ENCODE data around the gene KIF1C.

Gene KIF1C

DNA sequence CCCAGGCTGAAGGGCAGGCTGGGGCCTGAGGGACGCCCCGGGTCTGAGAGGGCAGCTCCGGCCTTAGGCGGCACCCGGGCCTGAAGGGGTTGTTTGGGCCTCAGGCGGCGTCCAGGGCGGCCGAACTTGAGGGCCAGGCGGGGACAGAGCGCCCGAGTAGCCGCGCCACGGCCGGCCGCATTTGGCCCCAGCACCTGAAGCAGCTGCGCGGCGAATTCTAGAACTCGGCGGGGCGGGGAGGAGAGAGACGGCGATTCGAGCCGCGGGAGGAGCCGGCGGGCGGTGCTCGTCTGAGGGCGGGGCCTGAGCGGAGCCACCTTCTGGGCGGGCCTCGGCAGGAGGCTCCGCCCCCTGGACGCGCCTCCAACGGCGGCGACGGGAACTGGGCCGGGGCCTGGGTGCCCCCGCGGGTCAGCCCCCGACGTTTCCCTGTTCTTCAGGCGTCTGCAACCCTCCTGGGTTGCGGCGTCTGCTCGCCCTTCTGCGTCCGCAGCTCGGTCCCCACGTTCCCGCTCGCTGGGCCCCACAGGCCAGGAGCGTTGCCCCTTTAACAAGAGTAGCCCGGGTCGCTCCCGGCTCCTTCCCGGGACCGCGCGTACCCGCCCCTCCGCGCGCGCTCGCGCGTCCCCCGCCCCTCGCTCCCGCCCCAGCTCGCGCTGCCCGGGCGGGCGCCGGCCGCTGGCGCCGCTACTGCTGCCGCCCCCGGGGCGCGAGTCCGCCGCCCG lies at the start of gene KIF1C, which contains the start of gene INCA1:
KIF1C (plus strand) TSS at position 649 of the 725 bp plus-strand sequence. CDS start 2,297 bp downstream, outside the sequence.
INCA1 (minus strand) TSS at position 221 of the 725 bp plus-strand sequence. CDS start 3,085 bp downstream, outside the sequence.
- peaks cover 14% of the 10 kb centered on the region for H3K36me3 Mint-ChIP-seq
- H3K4me1 Mint-ChIP-seq: peaks cover 22% of the 10 kb centered on the region
- ATAC-seq (ENCODE audit: low read depth): peak; percentile 88
- peak within 1 kb of the TSS; percentile 89 for H3K4me3 Mint-ChIP-seq
- no peaks in the 10 kb centered on the region for H3K27me3 Mint-ChIP-seq
- H3K9me3 Mint-ChIP-seq: no peaks in the 10 kb centered on the region
- DNase-seq (ENCODE audit: low spot score in 2 of 2): peak; percentile 94
- peak within 1 kb of the TSS; percentile 81 for H3K27ac Mint-ChIP-seq

DNA sequence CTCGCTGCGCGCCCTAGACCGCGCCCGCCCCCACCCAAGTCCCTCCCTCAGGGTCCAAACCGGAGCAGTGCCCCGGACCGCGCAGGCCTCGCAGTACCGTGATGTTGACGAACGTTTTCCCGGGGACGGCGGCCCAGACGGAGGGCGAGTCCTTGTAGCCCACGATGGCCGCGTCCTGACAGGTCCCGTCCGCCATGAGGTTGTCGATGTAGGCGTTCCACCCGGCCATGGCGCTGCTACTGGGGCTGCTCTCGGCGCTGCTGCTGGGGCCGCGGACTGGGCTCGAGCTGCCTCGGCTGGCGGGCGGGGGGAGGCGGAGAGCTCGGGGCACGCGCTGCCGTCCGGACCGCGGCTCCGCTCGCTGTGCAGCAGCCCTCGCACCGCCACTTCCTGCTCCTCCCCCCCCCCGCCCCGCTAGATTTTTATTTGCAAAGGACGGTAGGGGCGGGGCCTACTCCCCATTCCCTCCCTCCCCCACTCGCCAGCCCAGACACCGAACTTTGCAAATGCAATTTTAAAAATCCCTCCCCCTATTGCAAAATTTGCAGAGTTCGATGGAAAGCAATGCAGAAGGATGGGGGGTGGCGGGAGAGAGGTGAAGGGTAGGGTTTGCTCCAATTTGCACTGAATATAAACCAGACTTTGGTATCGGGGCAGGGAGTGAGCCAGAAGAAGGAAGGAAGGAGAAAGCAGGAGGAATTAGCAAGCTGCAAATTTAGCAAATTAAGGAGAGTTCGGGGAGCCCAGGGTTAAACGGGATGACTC lies 49.4 kb upstream of the KIF1C start, which contains the start of gene PFN1:
PFN1 (minus strand) TSS at position 365 of the 765 bp plus-strand sequence; CDS start at position 229, 136 bp downstream.
- Mint-ChIP-seq H3K4me3 (peak within 1 kb of the TSS; percentile 99), H3K36me3 (peaks cover 19% of the 10 kb centered on the region), H3K4me1 (peaks cover 45% of the 10 kb centered on the region), H3K9me3 (no peaks in the 10 kb centered on the region), H3K27me3 (no peaks in the 10 kb centered on the region), H3K27ac (peak within 1 kb of the TSS; percentile 97)
- DNase-seq (ENCODE audit: low spot score in 2 of 2): peak; percentile 66 to 87
- peak; percentile 49 for ATAC-seq (ENCODE audit: low read depth)

DNA sequence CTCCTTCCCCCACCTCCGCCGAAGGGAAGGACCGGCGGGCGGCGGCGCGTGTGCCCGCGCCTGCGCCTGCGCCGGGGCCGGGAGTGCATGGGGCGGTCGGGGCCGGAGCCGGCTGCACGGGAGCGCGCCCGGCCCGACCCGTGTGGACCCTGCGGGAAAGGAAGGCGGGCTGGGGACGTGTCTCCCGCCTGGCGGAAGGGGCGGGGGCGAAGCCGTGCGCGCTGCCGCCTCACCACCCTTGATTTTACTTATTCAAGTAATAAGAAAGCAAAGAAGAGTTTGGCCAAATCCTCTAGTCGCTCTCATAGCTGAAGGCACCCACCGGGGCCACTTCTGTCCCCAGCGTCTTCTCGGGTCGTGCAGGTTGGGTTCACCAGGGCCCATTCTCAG lies 48.8 kb upstream of the KIF1C start:
- peaks cover 19% of the 10 kb centered on the region for H3K36me3 Mint-ChIP-seq
- DNase-seq (ENCODE audit: low spot score in 2 of 2) (peak; percentile 73 to 80), ATAC-seq (ENCODE audit: low read depth) (peak; percentile 57)
- no peaks in the 10 kb centered on the region for H3K9me3 Mint-ChIP-seq
- H3K27ac Mint-ChIP-seq: peak overlapping the region; percentile 97
- peak overlapping the region; percentile 99 for H3K4me3 Mint-ChIP-seq
- H3K27me3 Mint-ChIP-seq: no peaks in the 10 kb centered on the region
- H3K4me1 Mint-ChIP-seq: peaks cover 42% of the 10 kb centered on the region

DNA sequence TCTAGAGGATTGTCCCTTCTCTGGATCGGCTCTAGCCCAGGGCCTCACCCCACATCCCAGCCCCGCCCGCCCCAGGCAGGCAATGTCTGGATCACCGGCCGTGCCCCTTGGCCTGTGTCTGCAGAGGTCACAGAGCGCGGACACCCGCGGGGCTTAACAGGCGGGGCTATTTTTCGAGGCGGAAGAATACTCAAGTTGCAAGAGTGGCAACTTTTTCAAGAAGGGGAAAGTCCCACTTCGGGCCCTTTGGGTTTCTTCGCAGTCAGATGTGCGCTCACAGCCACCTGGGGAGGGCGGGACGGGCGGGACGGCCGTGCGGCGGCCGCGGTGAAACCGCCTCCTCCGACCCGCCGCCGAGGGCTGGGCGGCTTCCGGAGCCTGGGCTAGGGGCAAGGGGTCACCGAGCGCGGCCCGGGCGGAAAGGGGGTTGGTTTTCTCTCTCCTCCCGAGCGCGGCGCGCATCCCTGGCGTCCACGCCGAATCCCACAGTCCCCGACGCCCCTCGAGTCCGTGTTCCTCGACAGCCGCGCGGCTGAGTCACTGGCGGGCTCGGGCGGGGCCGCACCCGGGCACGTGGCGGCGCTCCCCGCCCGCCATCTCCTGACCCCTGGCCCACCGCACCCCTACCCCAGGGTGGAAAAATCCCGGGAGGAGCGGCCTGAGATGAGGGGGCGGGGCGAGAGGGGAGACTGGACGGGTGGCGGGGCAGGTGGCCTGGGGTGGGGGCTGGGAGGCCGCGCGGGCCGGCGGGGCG lies 48.3 kb upstream of the KIF1C start:
- Mint-ChIP-seq H3K4me3 (peak overlapping the region; percentile 99), H3K4me1 (peaks cover 36% of the 10 kb centered on the region), H3K27ac (peak overlapping the region; percentile 97), H3K36me3 (peaks cover 15% of the 10 kb centered on the region), H3K27me3 (no peaks in the 10 kb centered on the region), H3K9me3 (no peaks in the 10 kb centered on the region)
- ATAC-seq (ENCODE audit: low read depth) (peak; percentile 62), DNase-seq (ENCODE audit: low spot score in 2 of 2) (peak; percentile 79 to 85)

GRCh38 chr17:4950075-4950745 lies 47.5 kb upstream of the KIF1C start:
- peak in 1 of 2 donors; percentile 56 for DNase-seq (ENCODE audit: low spot score in 2 of 2)

GRCh38 chr17:4950746-4951204 lies 47.0 kb upstream of the KIF1C start, which contains the start of gene ENO3:
Gene ENO3, plus strand, starts transcription at chr17:4951119. Its CDS starts 711 bp downstream, at chr17:4951830.
- peaks cover 7% of the 10 kb centered on the region for H3K36me3 Mint-ChIP-seq
- H3K27ac Mint-ChIP-seq: peak within 1 kb of the TSS; percentile 97
- H3K4me3 Mint-ChIP-seq: peak within 1 kb of the TSS; percentile 80
- H3K27me3 Mint-ChIP-seq: no peaks in the 10 kb centered on the region
- H3K4me1 Mint-ChIP-seq: peaks cover 23% of the 10 kb centered on the region
- ATAC-seq (ENCODE audit: low read depth): no peak
- no peaks in the 10 kb centered on the region for H3K9me3 Mint-ChIP-seq
- no peak for DNase-seq (ENCODE audit: low spot score in 2 of 2)

More at GRCh38 chr17:4950075-4950745, 47.5 kb upstream of the KIF1C start:
- no peaks in the 10 kb centered on the region for H3K9me3 Mint-ChIP-seq
- peaks cover 13% of the 10 kb centered on the region for H3K36me3 Mint-ChIP-seq
- peaks cover 29% of the 10 kb centered on the region for H3K4me1 Mint-ChIP-seq
- peak overlapping the region; percentile 80 for H3K4me3 Mint-ChIP-seq
- H3K27me3 Mint-ChIP-seq: no peaks in the 10 kb centered on the region
- peak overlapping the region; percentile 97 for H3K27ac Mint-ChIP-seq
- ATAC-seq (ENCODE audit: low read depth): peak; percentile 1

DNA sequence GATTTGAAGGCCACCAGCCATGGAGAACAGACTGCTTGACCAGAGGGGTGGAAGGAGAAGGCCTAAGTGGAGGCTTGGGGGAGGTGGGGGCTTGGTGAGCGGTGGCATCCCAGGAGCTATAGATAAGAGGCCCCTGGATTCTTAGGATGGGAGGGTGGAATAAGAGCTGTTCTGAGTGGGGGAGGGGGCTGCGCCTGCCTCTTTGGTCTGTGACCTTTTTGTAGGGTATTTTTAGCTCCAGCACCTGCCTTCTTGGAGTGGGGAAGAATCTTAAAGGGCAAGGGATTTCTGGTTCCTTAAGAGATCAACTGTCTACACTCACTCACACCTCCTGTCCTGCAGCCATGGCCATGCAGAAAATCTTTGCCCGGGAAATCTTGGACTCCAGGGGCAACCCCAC lies 46.3 kb upstream of the KIF1C start:
- no peak for DNase-seq (ENCODE audit: low spot score in 2 of 2)
- peaks cover 20% of the 10 kb centered on the region for H3K4me1 Mint-ChIP-seq
- H3K27ac Mint-ChIP-seq: no peak overlapping the region
- no peak for ATAC-seq (ENCODE audit: low read depth)
- H3K9me3 Mint-ChIP-seq: no peaks in the 10 kb centered on the region
- peak overlapping the region; percentile 51 for H3K4me3 Mint-ChIP-seq
- no peaks in the 10 kb centered on the region for H3K27me3 Mint-ChIP-seq
- H3K36me3 Mint-ChIP-seq: peaks cover 5% of the 10 kb centered on the region

GRCh38 chr17:4953451-4953961 lies 44.2 kb upstream of the KIF1C start:
- ATAC-seq (ENCODE audit: low read depth) (no peak), DNase-seq (ENCODE audit: low spot score in 2 of 2) (no peak)
- no peak overlapping the region for H3K4me3 Mint-ChIP-seq
- no peak overlapping the region for H3K27ac Mint-ChIP-seq
- H3K9me3 Mint-ChIP-seq: no peaks in the 10 kb centered on the region
- no peaks in the 10 kb centered on the region for H3K27me3 Mint-ChIP-seq
- peaks cover 18% of the 10 kb centered on the region for H3K4me1 Mint-ChIP-seq
- no peaks in the 10 kb centered on the region for H3K36me3 Mint-ChIP-seq

DNA sequence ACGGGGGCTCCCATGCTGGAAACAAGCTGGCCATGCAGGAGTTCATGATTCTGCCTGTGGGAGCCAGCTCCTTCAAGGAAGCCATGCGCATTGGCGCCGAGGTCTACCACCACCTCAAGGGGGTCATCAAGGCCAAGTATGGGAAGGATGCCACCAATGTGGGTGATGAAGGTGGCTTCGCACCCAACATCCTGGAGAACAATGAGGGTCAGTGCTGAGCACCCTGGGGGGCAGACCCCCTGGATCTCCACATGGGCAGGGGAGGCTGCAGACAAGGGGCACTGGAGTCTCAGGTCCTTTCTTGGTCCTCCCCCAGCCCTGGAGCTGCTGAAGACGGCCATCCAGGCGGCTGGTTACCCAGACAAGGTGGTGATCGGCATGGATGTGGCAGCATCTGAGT lies 42.7 kb upstream of the KIF1C start:
- ATAC-seq (ENCODE audit: low read depth) (no peak), DNase-seq (ENCODE audit: low spot score in 2 of 2) (no peak)
- Mint-ChIP-seq H3K9me3 (no peaks in the 10 kb centered on the region), H3K27ac (no peak overlapping the region), H3K27me3 (no peaks in the 10 kb centered on the region), H3K4me3 (no peak overlapping the region), H3K4me1 (peaks cover 16% of the 10 kb centered on the region), H3K36me3 (peaks cover 6% of the 10 kb centered on the region)

DNA sequence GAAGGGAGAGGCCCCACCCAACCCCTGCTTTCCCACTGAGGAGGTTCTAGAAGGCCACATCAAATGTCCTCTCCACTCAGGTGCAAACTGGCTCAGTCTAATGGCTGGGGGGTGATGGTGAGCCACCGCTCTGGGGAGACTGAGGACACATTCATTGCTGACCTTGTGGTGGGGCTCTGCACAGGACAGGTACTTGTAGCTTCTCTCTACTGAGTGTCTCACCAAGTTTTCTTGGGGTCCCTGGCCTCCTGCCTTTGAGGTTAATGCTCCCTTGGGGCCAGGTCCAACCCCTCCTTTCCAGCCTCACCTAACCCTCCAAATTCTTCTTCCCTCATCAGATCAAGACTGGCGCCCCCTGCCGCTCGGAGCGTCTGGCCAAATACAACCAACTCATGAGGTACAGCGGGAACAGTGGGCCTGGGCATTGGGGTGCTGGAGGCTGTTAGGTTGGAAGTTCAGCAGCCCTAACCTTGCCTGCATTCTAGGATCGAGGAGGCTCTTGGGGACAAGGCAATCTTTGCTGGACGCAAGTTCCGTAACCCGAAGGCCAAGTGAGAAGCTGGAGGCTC lies 41.2 kb upstream of the KIF1C start:
- Mint-ChIP-seq H3K4me3 (no peak overlapping the region), H3K9me3 (no peaks in the 10 kb centered on the region), H3K36me3 (peaks cover 13% of the 10 kb centered on the region), H3K27ac (no peak overlapping the region), H3K27me3 (no peaks in the 10 kb centered on the region), H3K4me1 (peaks cover 5% of the 10 kb centered on the region)
- ATAC-seq (ENCODE audit: low read depth) (no peak), DNase-seq (ENCODE audit: low spot score in 2 of 2) (no peak)

DNA sequence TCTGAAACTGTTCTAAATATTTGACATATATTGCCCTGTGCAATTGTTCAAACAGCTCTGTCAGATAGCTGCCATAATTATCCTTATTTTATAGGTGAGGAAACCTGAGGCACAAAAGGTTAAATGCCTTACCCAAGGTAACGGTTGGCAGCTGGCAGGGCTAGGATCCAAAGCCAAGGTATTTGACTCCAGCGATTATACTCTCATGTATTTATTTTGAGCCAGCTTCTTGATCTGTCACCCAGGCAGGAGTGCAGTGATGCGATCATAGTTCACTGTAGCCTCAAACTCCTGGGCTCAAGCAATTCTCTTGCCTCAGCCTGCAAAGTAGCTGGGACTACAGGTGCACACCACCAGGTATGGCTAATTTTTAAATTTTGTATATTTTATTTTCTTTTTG lies 39.6 kb upstream of the KIF1C start:
- no peaks in the 10 kb centered on the region for H3K27me3 Mint-ChIP-seq
- DNase-seq (ENCODE audit: low spot score in 2 of 2): no peak
- peaks cover 13% of the 10 kb centered on the region for H3K36me3 Mint-ChIP-seq
- no peak for ATAC-seq (ENCODE audit: low read depth)
- H3K9me3 Mint-ChIP-seq: no peaks in the 10 kb centered on the region
- peaks cover 5% of the 10 kb centered on the region for H3K4me1 Mint-ChIP-seq
- H3K4me3 Mint-ChIP-seq: no peak overlapping the region
- H3K27ac Mint-ChIP-seq: no peak overlapping the region

GRCh38 chr17:4959261-4959965 lies 38.3 kb upstream of the KIF1C start:
- ATAC-seq (ENCODE audit: low read depth) (no peak), DNase-seq (ENCODE audit: low spot score in 2 of 2) (no peak)
- Mint-ChIP-seq H3K4me3 (no peak overlapping the region), H3K9me3 (no peaks in the 10 kb centered on the region), H3K4me1 (peaks cover 5% of the 10 kb centered on the region), H3K27ac (no peak overlapping the region), H3K27me3 (no peaks in the 10 kb centered on the region), H3K36me3 (peaks cover 15% of the 10 kb centered on the region)

Measured in memory B cell (primary cell).